SK-N-SH treated with all-trans-retinoic acid at 6 μM for 48 hours (cell line): ENCODE results near the gene TMPRSS6.

Source experiments
- ISL1 ChIP-seq: fragments of 250-450 bp; sonication (Bioruptor Pico); IDR thresholded peaks from 2 replicates; pipeline ENCODE4 v2.1.2; 2022; ENCODE audit warnings: mild to moderate bottlenecking, moderate library complexity
- SNAI2 ChIP-seq: fragments of 250-450 bp; sonication (Bioruptor Pico); IDR thresholded peaks from 2 replicates; pipeline ENCODE4 v1.5.0; 2020; ENCODE audit warnings: mild to moderate bottlenecking, moderate library complexity
- TCF4 ChIP-seq: fragments of 250-450 bp; sonication (Bioruptor Pico); IDR thresholded peaks from 2 replicates; pipeline ENCODE4 v1.8.0; 2021; ENCODE audit warnings: mild to moderate bottlenecking, moderate library complexity, borderline replicate concordance
- ZFP30 ChIP-seq: fragments of 450-650 bp; formaldehyde crosslinking; IDR thresholded peaks from 2 replicates; pipeline ENCODE4 v1.5.0; 2022; ENCODE audit warnings: mild to moderate bottlenecking, moderate library complexity
- TF ChIP-seq, protein P1 (sequence below): fragments of 250-450 bp; sonication (Bioruptor Pico); IDR thresholded peaks from 2 replicates; pipeline ENCODE4 v1.8.0; 2020; ENCODE audit warnings: mild to moderate bottlenecking, moderate library complexity, borderline replicate concordance

- TF ChIP-seq, protein P1, sequence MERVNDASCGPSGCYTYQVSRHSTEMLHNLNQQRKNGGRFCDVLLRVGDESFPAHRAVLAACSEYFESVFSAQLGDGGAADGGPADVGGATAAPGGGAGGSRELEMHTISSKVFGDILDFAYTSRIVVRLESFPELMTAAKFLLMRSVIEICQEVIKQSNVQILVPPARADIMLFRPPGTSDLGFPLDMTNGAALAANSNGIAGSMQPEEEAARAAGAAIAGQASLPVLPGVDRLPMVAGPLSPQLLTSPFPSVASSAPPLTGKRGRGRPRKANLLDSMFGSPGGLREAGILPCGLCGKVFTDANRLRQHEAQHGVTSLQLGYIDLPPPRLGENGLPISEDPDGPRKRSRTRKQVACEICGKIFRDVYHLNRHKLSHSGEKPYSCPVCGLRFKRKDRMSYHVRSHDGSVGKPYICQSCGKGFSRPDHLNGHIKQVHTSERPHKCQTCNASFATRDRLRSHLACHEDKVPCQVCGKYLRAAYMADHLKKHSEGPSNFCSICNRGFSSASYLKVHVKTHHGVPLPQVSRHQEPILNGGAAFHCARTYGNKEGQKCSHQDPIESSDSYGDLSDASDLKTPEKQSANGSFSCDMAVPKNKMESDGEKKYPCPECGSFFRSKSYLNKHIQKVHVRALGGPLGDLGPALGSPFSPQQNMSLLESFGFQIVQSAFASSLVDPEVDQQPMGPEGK (CRISPR knock-in tag): no peak
- TF ChIP-seq ISL1 (CRISPR knock-in tag): no peak
- no peak for TF ChIP-seq ZFP30
- TF ChIP-seq TCF4 (CRISPR knock-in tag): no peak
- no peak for TF ChIP-seq SNAI2
These were observed 8.6 kb upstream of the TMPRSS6 start for GRCh38 chr22:37118083-37118482.
